Endothelial cell of umbilical vein (primary cell): ENCODE data around the gene DLG5. TPM values are rescaled to one million over a fixed set of nuclear protein-coding genes. Genes with fewer than 3 reads are reported as not detected.
A peak's percentile ranks its signal among the peaks of the same experiment; 100 is the strongest.

ENCODE experiments used
- BruUV-seq: library from RNA; stranded (reverse); fragments of 400-500 nt; replicated peaks from 2 replicates; lab custom pipeline; 2021; lab: Mats Ljungman, UMichigan
- CTCF ChIA-PET: fragments of 300-600, 350-600 bp; sonication (Branson Sonifier 250); formaldehyde crosslinking; loops from one replicate; lab custom pipeline; 2021; ENCODE audit warnings: antibody characterized with exemption, inconsistent platforms; lab: Charles Lee
- POLR2A ChIA-PET: fragments of 300-600, 350-600 bp; sonication (Branson Sonifier 250); formaldehyde crosslinking; loops from one replicate; lab custom pipeline; 2021; ENCODE audit warnings: antibody characterized with exemption, inconsistent platforms; lab: Charles Lee
- DNase-seq: peaks from one replicate; pipeline ENCODE4 v3.0.0-alpha.2; 2011; ENCODE audit warnings: low read depth, low spot score
- FAIRE-seq: peaks from 2 replicates; lab custom pipeline; 2011; peaks lifted over from hg19 to GRCh38; lab: Jason Lieb, UNC
- H2AFZ ChIP-seq: 2 replicates; pipeline ENCODE4 v1.6.0; 2012; ENCODE audit warnings: low read depth, low read length, control low read depth, inconsistent platforms
- H3K27ac ChIP-seq: 2 replicates; pipeline ENCODE4 v1.5.1; 2011; ENCODE audit warnings: low read depth, mild to moderate bottlenecking, control low read depth, low read length, moderate library complexity; ENCODE audit not compliant: insufficient read depth
- H3K27me3 ChIP-seq, 2 experiments: 2 replicates each; pipeline versions ENCODE4 v1.6.0 to v1.6.1; 2011; ENCODE audit warnings: low read length in 2 of 2, mixed read lengths in 1 of 2; ENCODE audit not compliant: control insufficient read depth in 2 of 2, insufficient read depth in 2 of 2
- H3K36me3 ChIP-seq, 2 experiments: 2 replicates in 1 of 2; 3 replicates in 1 of 2; pipeline ENCODE4 v1.5.1; 2011; ENCODE audit warnings: low read length in 2 of 2, mild to moderate bottlenecking in 1 of 2, moderate library complexity in 1 of 2; ENCODE audit not compliant: control insufficient read depth in 2 of 2, insufficient read depth in 2 of 2; ENCODE audit errors: extremely low read depth in 1 of 2
- H3K4me1 ChIP-seq: 3 replicates; pipeline ENCODE4 v1.5.1; 2011; ENCODE audit warnings: mild to moderate bottlenecking, low read length; ENCODE audit not compliant: control insufficient read depth, insufficient read depth; ENCODE audit errors: extremely low read depth
- H3K4me2 ChIP-seq: 2 replicates; pipeline ENCODE4 v1.6.1; 2011; ENCODE audit warnings: low read length, control low read depth, mixed read lengths; ENCODE audit not compliant: insufficient read depth
- H3K4me3 ChIP-seq, 3 experiments: fragments of 200-600 bp in 1 of 3; sonication (generic), shearing (Covaris generic) in 1 of 3; replicated peaks in 1 of 3; 2 replicates each; pipeline ENCODE4 v1.5.1; 2011 to 2016; ENCODE audit warnings: control low read depth in 3 of 3, low read length in 3 of 3, mild to moderate bottlenecking in 2 of 3, inconsistent platforms in 1 of 3, low read depth in 1 of 3, moderate library complexity in 1 of 3; ENCODE audit not compliant: insufficient read depth in 1 of 3
- H3K79me2 ChIP-seq: 2 replicates; pipeline ENCODE4 v1.6.0; 2012; ENCODE audit warnings: low read length, inconsistent platforms; ENCODE audit not compliant: control insufficient read depth, insufficient read depth
- H3K9ac ChIP-seq: replicated peaks from 2 replicates; pipeline ENCODE3; 2011; ENCODE audit warnings: low read length, control low read depth; ENCODE audit not compliant: insufficient read depth; ENCODE audit errors: extremely low read depth
- H3K9me1 ChIP-seq: replicated peaks from 3 replicates; pipeline ENCODE4 v1.6.0; 2011; ENCODE audit warnings: mild to moderate bottlenecking, low read length; ENCODE audit not compliant: control insufficient read depth, insufficient read depth; ENCODE audit errors: extremely low read depth
- H3K9me3 ChIP-seq: replicated peaks from 2 replicates; pipeline ENCODE4 v1.5.1; 2012; ENCODE audit warnings: low read length, inconsistent platforms; ENCODE audit not compliant: control insufficient read depth, insufficient read depth
- H4K20me1 ChIP-seq: replicated peaks from 2 replicates; pipeline ENCODE3; 2011; ENCODE audit warnings: mild to moderate bottlenecking, low read length; ENCODE audit not compliant: control insufficient read depth, insufficient read depth; ENCODE audit errors: extremely low read depth
- EZH2 ChIP-seq: IDR thresholded peaks from 2 replicates; pipeline ENCODE4 v1.6.1; 2012; ENCODE audit warnings: borderline replicate concordance, low read depth, mild to moderate bottlenecking, moderate library complexity, low read length, inconsistent platforms; ENCODE audit not compliant: severe bottlenecking
- FOS ChIP-seq: IDR thresholded peaks from 2 replicates; pipeline ENCODE4 v1.6.1; 2011; ENCODE audit warnings: mild to moderate bottlenecking, low read length, moderate library complexity, borderline replicate concordance; ENCODE audit not compliant: insufficient read depth
- GATA2 ChIP-seq: IDR thresholded peaks from 2 replicates; pipeline ENCODE4 v1.7.0; 2011; ENCODE audit warnings: low read depth, mild to moderate bottlenecking, moderate library complexity, mixed read lengths, low read length; ENCODE audit not compliant: insufficient read length, insufficient read depth
- JUN ChIP-seq: IDR thresholded peaks from 2 replicates; pipeline ENCODE4 v1.6.1; 2011; ENCODE audit warnings: borderline replicate concordance, low read depth; ENCODE audit not compliant: insufficient read length, insufficient read depth
- MAX ChIP-seq: IDR thresholded peaks from 2 replicates; pipeline ENCODE4 v1.6.1; 2011; ENCODE audit not compliant: insufficient read depth, insufficient read length
- MYC ChIP-seq: IDR thresholded peaks from one replicate; pipeline ENCODE4 v1.6.1; 2011; ENCODE audit warnings: mild to moderate bottlenecking, low read depth, low read length
- POLR2A ChIP-seq: IDR thresholded peaks from 2 replicates; pipeline ENCODE4 v1.6.1; 2012; ENCODE audit warnings: low read depth, mild to moderate bottlenecking, control low read depth, low read length
- POLR2AphosphoS5 ChIP-seq: IDR thresholded peaks from 2 replicates; pipeline ENCODE4 v1.6.1; 2012; ENCODE audit warnings: low read depth, mild to moderate bottlenecking, control low read depth, low read length, moderate library complexity; ENCODE audit not compliant: insufficient read depth
- dilution Hi-C: fragments of 300-500 bp; cut with MboI; formaldehyde crosslinking; loops from one replicate; pipeline ENCODE4 v1.15.0; 2019; ENCODE audit warnings: low sequenced_read_pairs; ENCODE audit not compliant: extremely low pct_ligation_motif_present
- intact Hi-C: fragments of 100-400 bp; cut with micrococcal nuclease; formaldehyde crosslinking; loops from one replicate; pipeline ENCODE4 v1.10.0; 2022
- polyA plus RNA-seq, 4 experiments: library from polyadenylated mRNA; depleted of rRNA in 3 of 4; stranded (reverse) in 3 of 4; unstranded in 1 of 4; fragments of >200 nt; gene quantifications; 2 replicates each; pipeline versions ENCODE4 v1.2.1 to v1.2.3, GENCODE V29; 2011 to 2012; ENCODE audit warnings: missing spikeins in 1 of 4
- total RNA-seq: library from RNA; stranded (reverse); gene quantifications from 2 replicates; pipeline ENCODE4 v1.2.3, GENCODE V29; 2021
- TF ChIP-seq, protein P1 (sequence below), 2 donors: IDR thresholded peaks; 1 replicate in 1 of 2; 2 replicates in 1 of 2; pipeline ENCODE4 v1.5.1; 2011; ENCODE audit warnings: low read length in 2 of 2, mild to moderate bottlenecking in 2 of 2, moderate library complexity in 2 of 2, control low read depth in 1 of 2, inconsistent platforms in 1 of 2, low read depth in 1 of 2; ENCODE audit not compliant: insufficient read depth in 1 of 2; ENCODE audit errors: extremely low read depth in 1 of 2

Gene DLG5
- total and polyA plus RNA-seq, 2 donors (not counting 3 experiments of a cell fraction or from before 2014, with no cell fraction given): 12.3 to 24.9 TPM

- no peaks in the 10 kb centered on the region for H3K9me1 ChIP-seq
- no peaks in the 10 kb centered on the region for H3K9me3 ChIP-seq
- H3K9ac ChIP-seq: no peak overlapping the region
- H3K79me2 ChIP-seq: peaks cover 6% of the 10 kb centered on the region
- no peaks in the 10 kb centered on the region for H3K36me3 ChIP-seq
- peaks cover under 1% of the 10 kb centered on the region for H3K4me1 ChIP-seq
- H2AFZ ChIP-seq: no peak overlapping the region
- intact Hi-C loops: no loop called here
- H3K4me3 ChIP-seq: no peak overlapping the region
- H3K27ac ChIP-seq: no peak overlapping the region
- no peaks in the 10 kb centered on the region for H3K27me3 ChIP-seq
- POLR2A ChIA-PET: no interaction called here
- TF ChIP-seq EZH2: no peak
- no peak for TF ChIP-seq POLR2A
- CTCF ChIA-PET: interaction anchor here (0.9 to 1.1 kb wide), 2 partner anchors 7 to 9 kb away, joined by 3 read pairs; no protein-coding TSS in a partner anchor
- no peak overlapping the region for H3K4me2 ChIP-seq
- FAIRE-seq (peak; percentile 62), DNase-seq (no peak)
- H4K20me1 ChIP-seq: no peaks in the 10 kb centered on the region
- dilution Hi-C loops: no loop called here
- no TSS peak for BruUV-seq
These were observed 22.3 kb downstream of the DLG5 start for GRCh38 chr10:77904100-77904840.

DNA sequence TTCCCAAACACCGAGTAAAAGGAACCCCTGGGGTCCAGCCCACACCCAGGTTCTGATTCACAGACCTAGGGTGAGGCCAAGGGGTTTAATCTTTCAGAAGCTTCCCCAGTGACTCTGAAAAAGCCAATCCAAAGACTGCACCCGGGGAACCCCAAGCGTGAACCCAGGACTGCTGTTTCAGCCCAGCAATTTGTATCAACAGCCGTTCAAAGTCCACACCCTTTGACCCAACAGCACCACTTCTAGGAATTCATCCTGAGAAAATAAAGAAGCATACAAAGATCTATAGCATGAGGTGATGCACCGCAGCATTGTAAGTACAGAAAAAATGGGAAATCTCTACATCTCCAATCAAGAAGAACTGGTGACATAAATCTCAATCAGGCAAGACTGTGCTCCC, 24.4 kb downstream of the DLG5 start:
- TF ChIP-seq EZH2 (no peak), MAX (no peak), POLR2AphosphoS5 (no peak), MYC (no peak), FOS (no peak), POLR2A (no peak), JUN (no peak), GATA2 (no peak)
- TF ChIP-seq, protein P1, sequence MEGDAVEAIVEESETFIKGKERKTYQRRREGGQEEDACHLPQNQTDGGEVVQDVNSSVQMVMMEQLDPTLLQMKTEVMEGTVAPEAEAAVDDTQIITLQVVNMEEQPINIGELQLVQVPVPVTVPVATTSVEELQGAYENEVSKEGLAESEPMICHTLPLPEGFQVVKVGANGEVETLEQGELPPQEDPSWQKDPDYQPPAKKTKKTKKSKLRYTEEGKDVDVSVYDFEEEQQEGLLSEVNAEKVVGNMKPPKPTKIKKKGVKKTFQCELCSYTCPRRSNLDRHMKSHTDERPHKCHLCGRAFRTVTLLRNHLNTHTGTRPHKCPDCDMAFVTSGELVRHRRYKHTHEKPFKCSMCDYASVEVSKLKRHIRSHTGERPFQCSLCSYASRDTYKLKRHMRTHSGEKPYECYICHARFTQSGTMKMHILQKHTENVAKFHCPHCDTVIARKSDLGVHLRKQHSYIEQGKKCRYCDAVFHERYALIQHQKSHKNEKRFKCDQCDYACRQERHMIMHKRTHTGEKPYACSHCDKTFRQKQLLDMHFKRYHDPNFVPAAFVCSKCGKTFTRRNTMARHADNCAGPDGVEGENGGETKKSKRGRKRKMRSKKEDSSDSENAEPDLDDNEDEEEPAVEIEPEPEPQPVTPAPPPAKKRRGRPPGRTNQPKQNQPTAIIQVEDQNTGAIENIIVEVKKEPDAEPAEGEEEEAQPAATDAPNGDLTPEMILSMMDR (IDR thresholded peaks at IDR 0.05; ENCODE audit: extremely low read depth in 1 of 2, insufficient read depth in 1 of 2, low read depth in 1 of 2, low read length in 2 of 2): no peak
- Histone ChIP-seq H3K9me3 (no peaks in the 10 kb centered on the region), H3K9ac (no peak overlapping the region), H3K4me1 (no peaks in the 10 kb centered on the region), H3K79me2 (no peaks in the 10 kb centered on the region), H3K9me1 (no peaks in the 10 kb centered on the region), H3K4me2 (no peak overlapping the region), H4K20me1 (no peaks in the 10 kb centered on the region), H3K27ac (no peak overlapping the region), H3K36me3 (no peaks in the 10 kb centered on the region), H3K27me3 (no peaks in the 10 kb centered on the region), H2AFZ (no peak overlapping the region), H3K4me3 (no peak overlapping the region)
- CTCF ChIA-PET: interaction anchor here (2.7 kb wide), 1 partner anchor 12 kb away, joined by 7 read pairs; no protein-coding TSS in a partner anchor
- DNase-seq (no peak), FAIRE-seq (no peak)
- intact Hi-C loops: no loop called here
- POLR2A ChIA-PET: no interaction called here
- no TSS peak for BruUV-seq
- dilution Hi-C loops: no loop called here
